ENCODE data around the gene SYT1.

DNA sequence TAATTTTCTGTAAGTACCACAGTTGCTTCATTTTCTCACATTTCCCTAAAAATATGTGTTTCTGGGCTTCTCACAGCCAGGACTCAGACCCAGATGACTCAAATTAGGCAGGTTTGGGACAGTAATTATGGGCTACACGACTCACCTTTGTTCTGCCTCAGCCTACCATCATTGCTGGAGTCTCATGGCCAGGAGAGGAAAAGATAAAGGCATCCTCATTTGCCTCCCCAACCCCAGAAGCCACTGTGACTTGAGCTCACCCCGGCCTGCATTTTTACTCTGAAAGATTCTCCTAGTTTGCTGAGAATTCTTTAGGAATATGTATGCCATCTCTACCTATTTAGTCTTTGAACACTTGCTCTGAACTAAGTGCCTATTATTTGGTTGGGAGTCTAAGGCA, 618.3 kb downstream of the SYT1 start:
- TF ChIP-seq POLR2AphosphoS5 (IDR thresholded peaks at IDR 0.05; ENCODE audit: borderline replicate concordance, low read depth, low read length) (no peak), EZH2 (IDR thresholded peaks at IDR 0.05) (no peak)
